Inflammatory macrophage treated with lipopolysaccharide for 1 hour (primary cell): ENCODE measurements around the gene PARP16.
"Not testable (repeated sequence)": the region's sequence is repeated elsewhere in the genome, so short reads cannot be mapped to it uniquely, and the experiment has no call there.

Experiments used
- DNase-seq, 2 donors: peaks; one replicate each; pipeline ENCODE4 v3.0.0-alpha.2; 2020 to 2022

PARP16 gene

DNA sequence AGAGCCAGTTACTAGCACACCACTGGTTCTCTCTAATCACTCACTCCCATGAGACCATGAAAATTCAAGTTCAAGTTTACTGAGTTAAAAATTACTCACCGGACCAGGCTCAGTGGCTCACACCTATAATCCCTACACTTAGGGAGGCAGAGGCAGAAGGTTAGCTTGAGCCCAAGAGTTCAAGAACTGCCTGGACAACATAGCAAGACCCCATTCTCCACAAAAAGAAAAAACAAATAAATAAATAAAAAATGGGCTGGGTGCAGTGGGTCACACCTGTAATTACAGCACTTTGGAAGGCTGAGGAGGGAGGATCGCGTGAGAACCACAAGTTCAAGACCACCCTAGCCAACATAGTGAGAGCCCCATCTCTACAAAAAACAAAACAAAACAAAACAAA lies 54.2 kb downstream of the PARP16 start:
- DNase-seq = no peak

GRCh38 chr15:65231306-65231705 lies 55.4 kb downstream of the PARP16 start:
- DNase-seq = no peak

GRCh38 chr15:65226901-65227300 lies 59.8 kb downstream of the PARP16 start:
- not testable (repeated sequence) for DNase-seq

DNA sequence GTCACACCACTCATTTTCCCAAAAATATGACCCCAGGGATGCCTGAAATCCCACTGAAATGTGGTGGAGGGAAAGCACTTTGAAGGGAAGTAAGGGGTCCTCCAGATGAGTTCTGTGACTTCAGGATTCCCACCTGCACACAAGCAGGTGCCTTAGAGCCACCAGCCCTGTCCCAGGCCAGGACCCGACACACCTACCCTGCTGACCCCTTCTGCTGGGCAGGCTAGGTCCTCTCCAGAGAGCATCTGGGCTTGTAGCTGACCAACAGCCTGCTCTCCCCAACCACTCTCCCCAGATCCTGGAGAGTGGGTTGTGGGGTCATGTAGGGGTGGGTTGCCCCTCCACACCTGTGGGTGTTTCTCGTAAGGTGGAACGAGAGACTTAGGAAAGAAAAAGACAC lies 60.5 kb downstream of the PARP16 start:
- no peak for DNase-seq

GRCh38 chr15:65223996-65224395 lies 62.7 kb downstream of the PARP16 start:
- DNase-seq = no peak

DNA sequence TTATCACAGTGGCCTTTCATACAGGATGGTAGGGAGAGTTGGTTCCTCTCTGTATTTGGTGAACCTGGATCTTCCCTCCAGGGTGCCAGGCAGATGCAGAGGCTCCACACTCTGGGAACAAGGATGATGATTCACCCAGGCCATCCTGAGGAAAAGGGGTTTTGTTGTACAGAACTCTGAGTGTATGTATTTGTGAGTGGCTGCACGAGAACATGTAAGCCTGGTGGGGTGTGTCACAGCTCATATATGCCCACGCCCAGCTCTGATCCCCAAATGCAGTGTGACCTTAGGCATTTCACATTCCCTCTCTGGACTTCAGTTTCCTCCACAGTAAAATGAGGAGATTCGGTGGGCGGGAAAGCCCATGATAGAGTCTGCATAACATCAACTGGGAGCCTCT lies 63.8 kb downstream of the PARP16 start:
- DNase-seq = no peak

DNA sequence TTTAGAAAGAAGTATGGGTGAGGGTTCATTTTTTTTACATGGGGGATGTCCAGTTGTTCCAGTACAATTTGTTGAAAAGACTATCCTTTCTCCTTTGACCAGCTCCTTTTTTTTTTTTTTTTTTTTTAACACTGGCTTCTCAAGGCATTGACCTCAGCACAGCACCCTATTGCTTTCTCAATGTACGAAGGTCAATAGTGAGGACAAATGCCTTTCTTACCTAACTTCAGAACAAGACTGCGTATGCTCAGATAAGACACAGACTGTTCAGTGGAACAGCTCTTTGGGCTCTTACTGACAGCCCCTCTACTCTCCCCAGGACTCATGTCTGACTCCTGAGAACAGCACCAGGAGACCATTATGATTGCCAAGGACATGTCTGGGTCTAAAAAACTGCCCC lies 65.0 kb downstream of the PARP16 start:
- no peak for DNase-seq

GRCh38 chr15:65219137-65219536 lies 67.5 kb downstream of the PARP16 start:
- no peak for DNase-seq

GRCh38 chr15:65217526-65218482 lies 68.9 kb downstream of the PARP16 start:
- DNase-seq = no peak

DNA sequence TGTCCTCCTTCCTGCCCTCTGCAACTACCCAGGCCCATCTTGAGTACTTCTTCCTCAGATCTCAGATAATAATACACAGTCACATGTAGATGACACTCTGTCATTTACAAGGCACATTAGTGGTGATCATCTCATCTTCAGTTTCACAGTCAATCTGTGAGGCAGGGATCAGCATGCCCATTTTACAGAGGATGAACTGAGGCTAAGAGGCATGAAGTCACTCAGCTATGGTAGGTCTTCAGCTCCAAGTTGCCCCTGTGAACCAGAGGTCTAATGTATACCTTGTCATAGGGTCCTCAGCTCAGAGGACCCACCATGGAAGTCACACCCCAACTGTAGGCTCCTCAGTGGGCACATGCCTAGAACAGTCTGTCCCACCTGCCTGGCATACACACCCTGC lies 71.2 kb downstream of the PARP16 start:
- DNase-seq = no peak

- DNase-seq = no peak
These were observed 72.7 kb downstream of the PARP16 start for GRCh38 chr15:65214010-65214409.

DNA sequence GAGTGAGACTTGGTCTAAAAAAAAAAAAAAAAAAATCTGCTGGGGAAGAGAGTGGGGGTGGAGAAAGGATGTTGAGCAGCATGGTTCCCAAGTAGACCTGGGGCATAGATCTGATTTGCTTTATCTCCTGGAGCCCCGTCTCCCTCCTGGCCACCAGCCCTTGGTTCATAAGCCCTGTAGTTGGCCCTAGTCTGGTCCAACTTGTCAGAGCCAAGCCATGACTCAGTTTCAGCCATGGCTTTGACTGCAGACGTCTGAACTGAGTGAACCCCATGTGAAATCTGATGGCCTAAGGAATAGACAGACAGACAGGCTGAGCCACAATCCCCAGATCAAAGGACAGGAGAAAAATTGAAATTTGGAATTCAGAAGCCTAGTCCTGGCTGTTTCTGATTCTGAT lies 73.4 kb downstream of the PARP16 start:
- DNase-seq = no peak

- DNase-seq = peak in 1 of 2 donors; percentile 9
These were observed 74.6 kb downstream of the PARP16 start for GRCh38 chr15:65212097-65212496.

GRCh38 chr15:65211482-65211982 lies 75.2 kb downstream of the PARP16 start:
- peak in 1 of 2 donors; percentile 8 for DNase-seq

GRCh38 chr15:65210770-65211481 lies 75.8 kb downstream of the PARP16 start, which contains the start of gene CILP:
Gene CILP, minus strand, starts transcription at chr15:65211473. Its CDS starts 1,718 bp downstream, at chr15:65209755.
- no peak for DNase-seq

GRCh38 chr15:65209701-65210643 lies 76.7 kb downstream of the PARP16 start:
- DNase-seq = no peak

GRCh38 chr15:65208647-65209046 lies 78.0 kb downstream of the PARP16 start:
- no peak for DNase-seq
